Adrenal gland (tissue), 5 donors: ENCODE results near the gene SAMM50.

Experiments used
- POLR2A ChIP-seq, 2 donors: fragments of 450-650 bp; IDR thresholded peaks; one replicate each; pipeline ENCODE4 v1.6.1; 2017; ENCODE audit warnings: antibody characterized with exemption in 2 of 2, mild to moderate bottlenecking in 2 of 2, moderate library complexity in 1 of 2
- TF ChIP-seq, protein P1 (sequence below), 6 experiments: fragments of 450-650 bp in 4 of 6; fragments of 200-600 bp in 2 of 6; sonication (generic) in 1 of 6; IDR thresholded peaks; 1 replicate in 5 of 6; 2 replicates in 1 of 6; pipeline versions ENCODE4 v1.5.1 to v1.8.0; 2016 to 2021; ENCODE audit warnings: antibody characterized with exemption in 6 of 6, mild to moderate bottlenecking in 2 of 6, moderate library complexity in 1 of 6
- donor health status: DM: no; HTN: no; CAD: no.

DNA sequence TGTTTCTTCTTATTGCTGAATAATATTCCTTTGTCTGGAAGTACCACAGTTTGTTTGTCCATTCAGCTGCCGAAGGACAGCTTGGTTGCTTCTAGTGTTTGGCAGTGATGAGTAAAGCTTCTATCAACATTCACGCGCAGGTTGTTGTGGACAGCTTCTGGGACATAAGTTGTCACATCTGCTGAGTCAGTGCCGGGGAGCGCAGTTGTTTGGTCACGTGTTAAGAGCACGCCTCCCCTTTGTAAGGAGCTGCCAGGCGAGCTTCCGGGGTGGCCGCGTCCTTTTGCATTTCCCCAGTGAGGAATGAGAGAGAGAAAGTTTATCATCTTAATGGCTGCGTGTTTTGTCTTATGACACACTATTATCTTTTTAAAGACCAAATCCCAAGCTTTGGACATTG, 30.3 kb downstream of the SAMM50 start:
- TF ChIP-seq, protein P1, sequence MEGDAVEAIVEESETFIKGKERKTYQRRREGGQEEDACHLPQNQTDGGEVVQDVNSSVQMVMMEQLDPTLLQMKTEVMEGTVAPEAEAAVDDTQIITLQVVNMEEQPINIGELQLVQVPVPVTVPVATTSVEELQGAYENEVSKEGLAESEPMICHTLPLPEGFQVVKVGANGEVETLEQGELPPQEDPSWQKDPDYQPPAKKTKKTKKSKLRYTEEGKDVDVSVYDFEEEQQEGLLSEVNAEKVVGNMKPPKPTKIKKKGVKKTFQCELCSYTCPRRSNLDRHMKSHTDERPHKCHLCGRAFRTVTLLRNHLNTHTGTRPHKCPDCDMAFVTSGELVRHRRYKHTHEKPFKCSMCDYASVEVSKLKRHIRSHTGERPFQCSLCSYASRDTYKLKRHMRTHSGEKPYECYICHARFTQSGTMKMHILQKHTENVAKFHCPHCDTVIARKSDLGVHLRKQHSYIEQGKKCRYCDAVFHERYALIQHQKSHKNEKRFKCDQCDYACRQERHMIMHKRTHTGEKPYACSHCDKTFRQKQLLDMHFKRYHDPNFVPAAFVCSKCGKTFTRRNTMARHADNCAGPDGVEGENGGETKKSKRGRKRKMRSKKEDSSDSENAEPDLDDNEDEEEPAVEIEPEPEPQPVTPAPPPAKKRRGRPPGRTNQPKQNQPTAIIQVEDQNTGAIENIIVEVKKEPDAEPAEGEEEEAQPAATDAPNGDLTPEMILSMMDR (IDR thresholded peaks at IDR 0.05), result no peak
- no peak for TF ChIP-seq POLR2A (IDR thresholded peaks at IDR 0.05)
